AG04450 (cell line): ENCODE data around the gene RANBP17. TPM values are rescaled to one million over a fixed set of nuclear protein-coding genes. Genes with fewer than 3 reads are reported as not detected.

Source experiments
- CTCF ChIA-PET: fragments of 300-600, 350-600 bp; formaldehyde crosslinking; extraction: SDS; loops from one replicate; lab custom pipeline; 2022; ENCODE audit warnings: antibody characterized with exemption, inconsistent platforms; lab: Charles Lee
- POLR2A ChIA-PET: fragments of 350-600 bp; formaldehyde crosslinking; extraction: SDS; loops from one replicate; lab custom pipeline; 2021; ENCODE audit warnings: antibody characterized with exemption, inconsistent platforms; lab: Yijun Ruan, JAX
- DNase-seq: peaks from one replicate; pipeline ENCODE4 v3.0.0-alpha.2; 2011; ENCODE audit warnings: low read depth, low spot score
- H3K27ac ChIP-seq: one replicate; pipeline ENCODE4 v1.5.1; 2012; ENCODE audit warnings: low read depth, low read length, control low read depth
- H3K27me3 ChIP-seq: one replicate; pipeline ENCODE4 v1.6.0; 2012; ENCODE audit warnings: low read length; ENCODE audit not compliant: control insufficient read depth, insufficient read depth
- H3K4me3 ChIP-seq: 2 replicates; pipeline ENCODE4 v1.5.1; 2011; ENCODE audit warnings: mild to moderate bottlenecking, low read depth, low read length, control low read depth
- H3K9me3 ChIP-seq: 2 replicates; pipeline ENCODE4 v1.5.1; 2012; ENCODE audit warnings: low read length; ENCODE audit not compliant: control insufficient read depth, insufficient read depth
- CTCF ChIP-seq: IDR thresholded peaks from 2 replicates; pipeline ENCODE4 v1.5.1; 2011; ENCODE audit warnings: low read depth, low read length, control low read depth, inconsistent platforms
- polyA plus RNA-seq: library from polyadenylated mRNA; depleted of rRNA; stranded (reverse); fragments of >200 nt; gene quantifications from 2 replicates; pipeline ENCODE4 v1.2.3, GENCODE V29; 2011

The RANBP17 gene
- polyA plus RNA-seq, 1 experiment: 11.6 TPM

- CTCF ChIA-PET: no interaction called here
- H3K4me3 ChIP-seq: no peak overlapping the region
- H3K27ac ChIP-seq: no peak overlapping the region
- no peak for DNase-seq
- no peak for TF ChIP-seq CTCF
- POLR2A ChIA-PET: no interaction called here
- peaks cover 84% of the 10 kb centered on the region for H3K27me3 ChIP-seq
- H3K9me3 ChIP-seq: peaks cover 14% of the 10 kb centered on the region; the same call in 1 of the 2 replicates
Measured at GRCh38 chr5:171307789-171308452, 446.1 kb downstream of the RANBP17 start.

GRCh38 chr5:171308453-171309275 is 446.8 kb downstream of the RANBP17 start, which contains the start of gene TLX3:
TLX3 (plus strand) TSS chr5:171309248; CDS start chr5:171309366, 118 bp downstream.
- Histone ChIP-seq H3K9me3 (peaks cover 17% of the 10 kb centered on the region; the same call in 1 of the 2 replicates), H3K27ac (no peak within 1 kb of the TSS), H3K4me3 (no peak within 1 kb of the TSS), H3K27me3 (peaks cover 91% of the 10 kb centered on the region)
- no peak for TF ChIP-seq CTCF
- CTCF ChIA-PET: no interaction called here
- DNase-seq: no peak
- POLR2A ChIA-PET: no interaction called here

- ChIA-PET POLR2A (no interaction called here), CTCF (no interaction called here)
- Histone ChIP-seq H3K9me3 (peaks cover 17% of the 10 kb centered on the region; the same call in 1 of the 2 replicates), H3K4me3 (no peak overlapping the region), H3K27me3 (peaks cover 95% of the 10 kb centered on the region), H3K27ac (no peak overlapping the region)
- TF ChIP-seq CTCF: no peak
- no peak for DNase-seq
Measured at GRCh38 chr5:171309276-171310211, 447.7 kb downstream of the RANBP17 start.

GRCh38 chr5:171310212-171310818 is 448.5 kb downstream of the RANBP17 start:
- no peak overlapping the region for H3K4me3 ChIP-seq
- peaks cover 95% of the 10 kb centered on the region for H3K27me3 ChIP-seq
- CTCF ChIA-PET: no interaction called here
- POLR2A ChIA-PET: no interaction called here
- no peak overlapping the region for H3K27ac ChIP-seq
- peak; percentile 41 for TF ChIP-seq CTCF
- H3K9me3 ChIP-seq: peaks cover 20% of the 10 kb centered on the region; the same call in 1 of the 2 replicates
- no peak for DNase-seq
